ENCODE data around the gene CLBA1.
"Not testable (repeated sequence)": the region's sequence is repeated elsewhere in the genome, so short reads cannot be mapped to it uniquely, and the experiment has no call there.

CLBA1 gene

DNA sequence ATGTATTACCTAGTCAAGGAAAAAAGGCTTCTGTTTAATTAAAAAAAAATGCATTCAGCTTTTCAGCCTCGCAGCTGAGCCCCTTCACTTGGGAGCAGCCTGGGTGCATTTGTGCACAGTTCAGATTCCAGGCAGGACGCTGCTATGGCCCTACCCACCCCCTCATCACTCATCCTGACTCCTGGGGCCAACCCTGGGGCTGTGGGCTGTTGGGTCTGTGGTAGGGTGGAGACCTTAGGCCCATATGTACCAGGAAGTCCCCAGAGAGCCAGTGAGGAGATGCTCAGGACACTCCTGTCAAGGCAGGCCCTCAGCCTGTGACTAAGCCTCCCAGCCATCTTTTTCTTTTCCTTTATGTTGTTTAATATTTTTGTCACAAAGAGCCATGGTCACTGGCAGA lies 44.6 kb downstream of the CLBA1 start:
- H3K27me3 Mint-ChIP-seq (ENCODE audit: low read depth) = peaks cover 46% of the 10 kb centered on the region
- TF ChIP-seq, protein P1, sequence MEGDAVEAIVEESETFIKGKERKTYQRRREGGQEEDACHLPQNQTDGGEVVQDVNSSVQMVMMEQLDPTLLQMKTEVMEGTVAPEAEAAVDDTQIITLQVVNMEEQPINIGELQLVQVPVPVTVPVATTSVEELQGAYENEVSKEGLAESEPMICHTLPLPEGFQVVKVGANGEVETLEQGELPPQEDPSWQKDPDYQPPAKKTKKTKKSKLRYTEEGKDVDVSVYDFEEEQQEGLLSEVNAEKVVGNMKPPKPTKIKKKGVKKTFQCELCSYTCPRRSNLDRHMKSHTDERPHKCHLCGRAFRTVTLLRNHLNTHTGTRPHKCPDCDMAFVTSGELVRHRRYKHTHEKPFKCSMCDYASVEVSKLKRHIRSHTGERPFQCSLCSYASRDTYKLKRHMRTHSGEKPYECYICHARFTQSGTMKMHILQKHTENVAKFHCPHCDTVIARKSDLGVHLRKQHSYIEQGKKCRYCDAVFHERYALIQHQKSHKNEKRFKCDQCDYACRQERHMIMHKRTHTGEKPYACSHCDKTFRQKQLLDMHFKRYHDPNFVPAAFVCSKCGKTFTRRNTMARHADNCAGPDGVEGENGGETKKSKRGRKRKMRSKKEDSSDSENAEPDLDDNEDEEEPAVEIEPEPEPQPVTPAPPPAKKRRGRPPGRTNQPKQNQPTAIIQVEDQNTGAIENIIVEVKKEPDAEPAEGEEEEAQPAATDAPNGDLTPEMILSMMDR (IDR thresholded peaks at IDR 0.05; ENCODE audit: unreplicated experiment in 3 of 3) = no peak
- no peaks in the 10 kb centered on the region for H3K9me3 Mint-ChIP-seq
- no peaks in the 10 kb centered on the region for H3K36me3 Mint-ChIP-seq (ENCODE audit: low read depth)
- no peak overlapping the region for H3K27ac Mint-ChIP-seq
- H3K4me3 Mint-ChIP-seq = no peak overlapping the region
- no peaks in the 10 kb centered on the region for H3K4me1 Mint-ChIP-seq

DNA sequence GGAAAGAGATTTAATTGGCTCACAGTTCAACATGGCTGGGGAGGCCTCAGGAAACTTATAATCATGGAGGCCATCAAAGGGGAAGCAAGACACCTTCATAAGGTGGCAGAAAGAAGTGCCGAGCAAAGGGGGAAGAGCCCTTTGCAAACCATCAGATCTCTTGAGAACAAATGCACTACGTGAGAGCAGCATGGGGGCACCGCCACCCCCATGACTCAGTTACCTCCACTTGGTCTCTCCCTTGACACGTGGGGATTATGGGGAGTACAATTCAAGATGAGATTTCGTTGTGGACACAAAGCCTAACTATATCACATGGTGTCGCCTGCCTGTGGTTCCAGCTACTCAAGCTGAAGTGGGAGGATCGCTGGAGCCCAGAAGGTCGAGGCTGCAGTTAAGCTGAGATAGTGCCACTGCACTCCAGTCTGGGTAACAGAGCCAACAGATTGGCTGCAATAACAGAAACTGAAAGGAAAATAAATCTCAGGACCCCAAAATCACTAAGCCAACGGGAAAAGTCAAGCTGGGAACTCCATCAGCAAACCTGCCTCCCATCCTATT lies 45.3 kb downstream of the CLBA1 start:
- TF ChIP-seq, protein P1 (IDR thresholded peaks at IDR 0.05; ENCODE audit: unreplicated experiment in 3 of 3) = no peak
- H3K27ac Mint-ChIP-seq = no peak overlapping the region
- no peak overlapping the region for H3K4me3 Mint-ChIP-seq
- no peaks in the 10 kb centered on the region for H3K9me3 Mint-ChIP-seq
- H3K27me3 Mint-ChIP-seq (ENCODE audit: low read depth) = peaks cover 49% of the 10 kb centered on the region
- H3K4me1 Mint-ChIP-seq = no peaks in the 10 kb centered on the region
- H3K36me3 Mint-ChIP-seq (ENCODE audit: low read depth) = no peaks in the 10 kb centered on the region

DNA sequence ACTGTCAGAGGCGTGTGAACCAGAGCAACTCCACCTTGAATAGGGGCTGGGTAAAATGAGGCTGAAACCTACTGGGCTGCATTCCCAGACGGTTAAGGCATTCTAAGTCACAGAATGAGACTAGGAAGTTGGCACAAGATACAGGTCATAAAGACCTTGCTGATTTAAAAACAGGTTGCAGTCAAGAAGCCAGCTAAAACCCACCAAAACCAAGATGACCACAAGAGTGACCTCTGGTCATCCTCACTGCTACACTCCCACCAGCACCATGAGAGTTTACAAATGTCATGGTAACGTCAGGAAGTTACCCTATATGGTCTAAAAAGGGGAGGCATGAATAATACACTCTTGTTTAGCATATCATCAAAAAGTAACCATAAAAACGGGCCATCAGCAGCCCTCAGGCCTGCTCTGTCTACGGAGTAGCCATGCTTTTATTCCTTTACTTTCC lies 46.9 kb downstream of the CLBA1 start:
- H3K36me3 Mint-ChIP-seq (ENCODE audit: low read depth); H3K9me3 Mint-ChIP-seq; H3K4me1 Mint-ChIP-seq: not testable (repeated sequence)
- Mint-ChIP-seq H3K27me3 (ENCODE audit: low read depth) (peaks cover 48% of the 10 kb centered on the region), H3K4me3 (peak overlapping the region in 2 of 3 experiments; percentile 43 to 56), H3K27ac (peak overlapping the region in 2 of 3 experiments; percentile 83 to 89)

DNA sequence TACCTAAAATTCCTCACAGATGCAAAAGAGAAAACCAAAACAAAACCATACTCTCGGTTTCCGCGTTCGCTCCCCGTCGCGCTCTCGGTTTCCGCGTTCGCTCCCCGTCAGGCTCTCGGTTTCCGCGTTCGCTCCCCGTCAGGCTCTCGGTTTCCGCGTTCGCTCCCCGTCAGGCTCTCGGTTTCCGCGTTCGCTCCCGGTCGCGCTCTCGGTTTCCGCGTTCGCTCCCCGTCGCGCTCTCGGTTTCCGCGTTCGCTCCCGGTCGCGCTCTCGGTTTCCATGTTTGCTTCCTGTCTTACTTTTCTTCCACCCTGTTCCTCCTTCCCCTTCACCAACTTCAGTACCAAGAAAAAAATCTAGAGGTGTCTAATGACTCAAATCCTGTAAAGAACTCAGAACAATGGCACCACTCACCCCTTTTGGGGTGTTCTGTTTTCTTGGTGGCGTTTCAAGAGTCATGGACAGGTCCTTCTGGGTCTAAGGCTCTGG lies 47.9 kb downstream of the CLBA1 start:
- Mint-ChIP-seq H3K4me3 (peak overlapping the region; percentile 61 to 76 (median 75)), H3K27ac (peak overlapping the region in 2 of 3 experiments; percentile 44 to 58), H3K27me3 (ENCODE audit: low read depth) (peaks cover 44% of the 10 kb centered on the region)
- not testable (repeated sequence) for H3K36me3 Mint-ChIP-seq (ENCODE audit: low read depth); H3K4me1 Mint-ChIP-seq; H3K9me3 Mint-ChIP-seq

DNA sequence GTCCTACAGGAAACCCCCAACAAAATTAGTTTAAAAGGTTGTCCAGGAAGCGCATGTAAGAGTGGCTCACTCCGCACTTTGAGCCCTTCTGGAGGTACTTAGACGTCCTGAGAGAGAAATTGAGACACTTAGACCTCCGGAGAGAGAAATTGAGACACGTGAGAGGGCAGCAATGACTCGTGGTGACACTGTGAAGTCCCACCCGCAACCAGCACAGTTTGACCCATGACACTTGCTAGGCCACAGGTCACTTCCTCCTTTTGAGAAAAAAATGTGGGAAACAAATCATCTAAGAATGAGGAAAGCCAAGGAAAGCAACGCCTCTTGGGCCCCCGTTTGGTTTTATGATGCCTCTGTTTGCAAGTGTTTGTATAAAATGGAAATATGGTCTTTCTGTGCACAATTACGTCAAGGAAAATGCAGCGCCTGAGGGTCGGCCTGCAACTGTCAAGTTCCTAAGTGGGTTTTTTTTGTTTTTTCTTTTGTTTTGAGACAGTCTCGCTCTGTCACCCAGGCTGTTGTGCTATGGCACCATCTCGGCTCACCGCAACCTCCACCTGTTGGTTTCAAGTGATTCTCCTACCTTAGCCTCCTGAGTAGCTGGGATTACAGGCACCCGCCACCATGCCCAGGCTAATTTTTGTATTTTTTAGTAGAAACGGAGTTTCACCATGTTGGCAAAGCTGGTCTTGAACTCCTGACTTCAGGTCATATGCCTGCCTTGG lies 48.9 kb downstream of the CLBA1 start:
- peaks cover 5% of the 10 kb centered on the region for H3K4me1 Mint-ChIP-seq
- no peaks in the 10 kb centered on the region for H3K9me3 Mint-ChIP-seq
- no peaks in the 10 kb centered on the region for H3K36me3 Mint-ChIP-seq (ENCODE audit: low read depth)
- peak overlapping the region in 2 of 3 experiments; percentile 44 to 58 for H3K27ac Mint-ChIP-seq
- peak overlapping the region in 2 of 3 experiments; percentile 61 to 75 for H3K4me3 Mint-ChIP-seq
- TF ChIP-seq, protein P1 (IDR thresholded peaks at IDR 0.05; ENCODE audit: unreplicated experiment in 3 of 3) = no peak
- peaks cover 48% of the 10 kb centered on the region for H3K27me3 Mint-ChIP-seq (ENCODE audit: low read depth)

DNA sequence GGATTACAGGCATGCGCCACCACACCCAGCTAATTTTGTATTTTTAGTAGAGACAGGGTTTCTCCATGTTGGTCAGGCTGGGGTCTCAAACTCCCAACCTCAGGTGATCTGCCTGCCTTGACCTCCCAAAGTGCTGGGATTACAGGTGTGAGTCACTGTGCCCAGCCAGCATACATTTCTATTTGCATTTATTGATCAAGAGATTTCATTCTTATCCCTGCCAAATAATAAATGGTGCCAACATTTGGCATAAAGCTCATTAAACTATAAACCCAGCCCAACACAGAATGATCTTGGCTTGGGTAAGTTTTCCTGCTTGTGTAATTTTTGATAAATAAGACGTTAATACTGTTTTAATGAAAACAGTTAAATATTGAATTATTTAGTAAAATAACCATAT lies 50.0 kb downstream of the CLBA1 start:
- H3K4me3 Mint-ChIP-seq; H3K27ac Mint-ChIP-seq; H3K9me3 Mint-ChIP-seq; H3K4me1 Mint-ChIP-seq; H3K36me3 Mint-ChIP-seq (ENCODE audit: low read depth): not testable (repeated sequence)
- peaks cover 48% of the 10 kb centered on the region for H3K27me3 Mint-ChIP-seq (ENCODE audit: low read depth)

DNA sequence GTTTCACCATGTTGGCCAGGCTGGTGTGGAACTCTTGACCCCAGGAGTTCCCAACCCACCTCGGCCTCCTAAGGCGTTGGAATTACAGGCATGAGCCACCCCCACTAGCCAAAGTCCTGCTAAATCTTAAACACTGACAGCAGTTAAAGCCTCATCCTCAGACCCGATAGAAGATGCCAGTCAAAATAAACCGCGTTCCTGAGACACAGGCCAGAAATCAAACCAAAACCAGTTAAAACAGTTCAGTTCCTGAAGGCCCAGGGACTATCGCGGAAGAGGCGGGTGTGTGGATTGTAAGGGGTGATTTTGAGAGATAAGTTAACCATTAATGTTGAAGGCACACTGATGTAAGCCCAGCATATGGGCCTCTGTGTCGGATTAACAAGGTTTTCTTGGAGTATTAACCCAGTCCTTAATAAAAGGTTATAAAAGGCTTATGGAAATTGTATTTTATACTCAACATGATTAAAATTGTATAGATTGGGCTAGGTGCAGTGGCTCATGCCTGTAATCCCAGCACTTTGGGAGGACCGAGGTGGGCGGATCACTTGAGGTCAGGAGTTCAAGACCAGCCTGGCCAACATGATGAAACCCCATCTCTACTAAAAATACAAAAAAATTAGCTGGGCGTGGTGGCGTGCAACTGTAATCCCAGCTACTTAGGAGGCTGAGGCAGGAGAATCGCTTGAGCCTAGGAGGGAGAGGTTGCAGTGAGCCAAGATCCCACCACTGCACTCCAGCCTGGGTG lies 54.0 kb downstream of the CLBA1 start:
- Mint-ChIP-seq H3K4me3 (no peak overlapping the region), H3K27ac (peak overlapping the region; percentile 63 to 67 (median 66)), H3K9me3 (no peaks in the 10 kb centered on the region), H3K36me3 (ENCODE audit: low read depth) (no peaks in the 10 kb centered on the region), H3K27me3 (ENCODE audit: low read depth) (peaks cover 33% of the 10 kb centered on the region), H3K4me1 (peaks cover 5% of the 10 kb centered on the region)
- TF ChIP-seq, protein P1 (IDR thresholded peaks at IDR 0.05; ENCODE audit: unreplicated experiment in 3 of 3) = no peak
